Measurements from ENCODE around the gene ANKRD28.

DNA sequence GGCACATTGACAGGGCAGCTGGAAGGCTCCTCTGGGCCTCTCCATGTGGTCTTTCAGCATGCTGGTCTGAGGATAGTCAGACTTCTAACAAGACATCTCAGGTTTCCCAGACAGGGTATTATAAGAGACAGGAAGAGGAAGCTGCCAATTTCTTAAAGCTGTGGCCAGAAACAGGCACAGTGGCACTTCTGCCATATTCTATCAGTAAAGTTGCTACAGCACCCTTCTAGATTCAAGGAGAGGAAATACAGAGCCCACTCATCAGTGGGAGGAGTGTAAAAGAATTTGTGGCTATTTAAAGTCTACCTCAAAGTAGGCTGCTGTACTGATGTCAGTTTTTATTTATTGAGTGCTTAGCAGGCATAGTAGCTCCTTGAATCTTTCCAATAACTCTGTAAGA is 140.8 kb downstream of the ANKRD28 start:
- TF ChIP-seq, protein P1, sequence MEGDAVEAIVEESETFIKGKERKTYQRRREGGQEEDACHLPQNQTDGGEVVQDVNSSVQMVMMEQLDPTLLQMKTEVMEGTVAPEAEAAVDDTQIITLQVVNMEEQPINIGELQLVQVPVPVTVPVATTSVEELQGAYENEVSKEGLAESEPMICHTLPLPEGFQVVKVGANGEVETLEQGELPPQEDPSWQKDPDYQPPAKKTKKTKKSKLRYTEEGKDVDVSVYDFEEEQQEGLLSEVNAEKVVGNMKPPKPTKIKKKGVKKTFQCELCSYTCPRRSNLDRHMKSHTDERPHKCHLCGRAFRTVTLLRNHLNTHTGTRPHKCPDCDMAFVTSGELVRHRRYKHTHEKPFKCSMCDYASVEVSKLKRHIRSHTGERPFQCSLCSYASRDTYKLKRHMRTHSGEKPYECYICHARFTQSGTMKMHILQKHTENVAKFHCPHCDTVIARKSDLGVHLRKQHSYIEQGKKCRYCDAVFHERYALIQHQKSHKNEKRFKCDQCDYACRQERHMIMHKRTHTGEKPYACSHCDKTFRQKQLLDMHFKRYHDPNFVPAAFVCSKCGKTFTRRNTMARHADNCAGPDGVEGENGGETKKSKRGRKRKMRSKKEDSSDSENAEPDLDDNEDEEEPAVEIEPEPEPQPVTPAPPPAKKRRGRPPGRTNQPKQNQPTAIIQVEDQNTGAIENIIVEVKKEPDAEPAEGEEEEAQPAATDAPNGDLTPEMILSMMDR (IDR thresholded peaks at IDR 0.05) = no peak
- no peak for TF ChIP-seq POLR2A (IDR thresholded peaks at IDR 0.05)

All from transverse colon (tissue), 3 donors.